Mesenchymal stem cell (in vitro differentiated cells and primary cell): ENCODE results near the gene DEFB114.
A peak's percentile ranks its signal among the peaks of the same experiment; 100 is the strongest.

Experiments
- DNase-seq: peaks from one replicate; pipeline ENCODE4 v3.0.0-alpha.2; 2013
- H2AFZ ChIP-seq: one replicate; pipeline ENCODE4 v1.6.1; 2013; ENCODE audit warnings: low read depth, mild to moderate bottlenecking, control low read depth, inconsistent platforms, low read length, moderate library complexity
- H2AK5ac ChIP-seq: 2 replicates; pipeline ENCODE4 v1.6.1; 2013; ENCODE audit warnings: low read length, moderate library complexity, mild to moderate bottlenecking, inconsistent platforms; ENCODE audit not compliant: severe bottlenecking
- H2BK120ac ChIP-seq: one replicate; pipeline ENCODE4 v1.6.1; 2013; ENCODE audit warnings: low read depth, mild to moderate bottlenecking, inconsistent platforms, low read length, moderate library complexity
- H2BK12ac ChIP-seq, 2 experiments: one replicate each; pipeline ENCODE4 v1.6.1; 2013; ENCODE audit warnings: inconsistent platforms in 2 of 2, low read length in 2 of 2, mild to moderate bottlenecking in 2 of 2, moderate library complexity in 2 of 2, control low read depth in 1 of 2
- H2BK15ac ChIP-seq: one replicate; pipeline ENCODE4 v1.6.1; 2013; ENCODE audit warnings: mild to moderate bottlenecking, low read depth, inconsistent platforms; ENCODE audit not compliant: poor library complexity, severe bottlenecking
- H2BK5ac ChIP-seq: 2 replicates; pipeline ENCODE4 v1.6.1; 2013; ENCODE audit warnings: low read depth, mild to moderate bottlenecking, low read length, control low read depth, inconsistent platforms; ENCODE audit not compliant: poor library complexity, severe bottlenecking
- H3K14ac ChIP-seq, 2 experiments: one replicate each; pipeline ENCODE4 v1.6.1; 2013; ENCODE audit warnings: inconsistent platforms in 2 of 2, low read length in 2 of 2, control low read depth in 1 of 2, mild to moderate bottlenecking in 1 of 2, moderate library complexity in 1 of 2
- H3K18ac ChIP-seq, 2 experiments: one replicate each; pipeline ENCODE4 v1.6.1; 2013; ENCODE audit warnings: inconsistent platforms in 2 of 2, low read length in 2 of 2, control low read depth in 1 of 2, low read depth in 1 of 2, mild to moderate bottlenecking in 1 of 2
- H3K23ac ChIP-seq, 2 experiments: one replicate each; pipeline ENCODE4 v1.6.1; 2013; ENCODE audit warnings: inconsistent platforms in 2 of 2, low read length in 2 of 2, mild to moderate bottlenecking in 2 of 2, moderate library complexity in 2 of 2, control low read depth in 1 of 2
- H3K27ac ChIP-seq: 2 replicates; pipeline ENCODE4 v1.5.1; 2013; ENCODE audit warnings: mild to moderate bottlenecking, moderate library complexity, low read length, control low read depth, inconsistent platforms; ENCODE audit not compliant: poor library complexity, severe bottlenecking
- H3K27me3 ChIP-seq, 2 experiments: 2 replicates each; pipeline versions ENCODE4 v1.6.1 to v1.7.0; 2013; ENCODE audit warnings: low read length in 2 of 2, mild to moderate bottlenecking in 2 of 2, moderate library complexity in 2 of 2, control low read depth in 1 of 2, inconsistent platforms in 1 of 2; ENCODE audit not compliant: control insufficient read depth in 1 of 2, insufficient read depth in 1 of 2
- H3K36me3 ChIP-seq, 2 experiments: 2 replicates each; pipeline versions ENCODE4 v1.6.1 to v1.7.0; 2013; ENCODE audit warnings: low read length in 2 of 2, control low read depth in 1 of 2, inconsistent platforms in 1 of 2, low read depth in 1 of 2, mild to moderate bottlenecking in 1 of 2; ENCODE audit not compliant: insufficient read depth in 2 of 2, control insufficient read depth in 1 of 2
- H3K4ac ChIP-seq, 2 experiments: one replicate each; pipeline ENCODE4 v1.6.1; 2013; ENCODE audit warnings: inconsistent platforms in 2 of 2, low read length in 2 of 2, mild to moderate bottlenecking in 2 of 2, moderate library complexity in 2 of 2, control low read depth in 1 of 2, low read depth in 1 of 2
- H3K4me1 ChIP-seq: 2 replicates; pipeline ENCODE4 v1.6.1; 2013; ENCODE audit warnings: low read depth, low read length, control low read depth; ENCODE audit not compliant: control insufficient read depth, insufficient read depth
- H3K4me2 ChIP-seq: 2 replicates; pipeline ENCODE4 v1.6.1; 2013; ENCODE audit warnings: low read length, mild to moderate bottlenecking, inconsistent platforms; ENCODE audit not compliant: poor library complexity, severe bottlenecking
- H3K4me3 ChIP-seq, 2 experiments: 2 replicates each; pipeline versions ENCODE4 v1.5.1 to v1.7.0; 2013; ENCODE audit warnings: low read length in 2 of 2, mild to moderate bottlenecking in 2 of 2, control low read depth in 1 of 2, low read depth in 1 of 2; ENCODE audit not compliant: insufficient read depth in 1 of 2
- H3K79me1 ChIP-seq: replicated peaks from 2 replicates; pipeline ENCODE4 v1.6.1; 2013; ENCODE audit warnings: mild to moderate bottlenecking, control low read depth, low read length, inconsistent platforms; ENCODE audit not compliant: poor library complexity, severe bottlenecking
- H3K9ac ChIP-seq: 2 replicates; pipeline ENCODE4 v1.7.0; 2013; ENCODE audit warnings: mild to moderate bottlenecking, low read length, moderate library complexity
- H3K9me3 ChIP-seq: 2 replicates; pipeline ENCODE4 v1.7.0; 2013; ENCODE audit warnings: mild to moderate bottlenecking, low read length; ENCODE audit not compliant: control insufficient read depth
- H4K8ac ChIP-seq: one replicate; pipeline ENCODE4 v1.6.1; 2013; ENCODE audit warnings: inconsistent platforms, mild to moderate bottlenecking, low read length, moderate library complexity
- H4K91ac ChIP-seq: one replicate; pipeline ENCODE4 v1.6.1; 2013; ENCODE audit warnings: mild to moderate bottlenecking, low read length, inconsistent platforms
- WGBS: methylation state at CpG from one replicate; pipeline ENCODE4 v1.1.7; 2013; ENCODE audit warnings: mixed read lengths; 5-methylcytosine and 5-hydroxymethylcytosine counted together

DEFB114 gene

DNA sequence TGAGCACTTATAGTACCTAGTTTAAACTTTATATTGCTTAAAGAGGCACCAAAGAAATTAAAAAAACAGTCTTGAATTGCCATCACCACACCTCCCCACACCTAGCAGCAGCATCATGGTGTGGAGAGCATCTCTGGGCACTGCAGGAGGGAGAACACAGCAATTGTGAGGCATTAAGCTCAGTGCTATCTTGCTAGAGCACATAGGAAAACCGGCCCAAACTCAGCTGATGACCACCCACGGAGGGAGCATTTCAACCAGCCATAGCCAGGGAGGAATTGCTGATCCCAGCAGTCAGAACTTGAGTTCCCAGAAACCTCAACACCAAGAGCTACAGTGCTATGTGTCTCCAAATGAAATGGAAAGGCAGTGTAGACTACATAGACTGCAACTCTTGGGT is 24.9 kb upstream of the DEFB114 start:
- Histone ChIP-seq H2BK12ac (no peak overlapping the region), H3K27ac (no peak overlapping the region), H3K14ac (no peak overlapping the region), H3K23ac (no peak overlapping the region), H3K4me2 (no peak overlapping the region), H3K9me3 (no peaks in the 10 kb centered on the region), H3K4me3 (no peak overlapping the region), H2AK5ac (no peak overlapping the region), H2BK15ac (no peak overlapping the region), H2AFZ (no peak overlapping the region), H4K8ac (no peak overlapping the region), H3K9ac (no peak overlapping the region), H3K4me1 (no peaks in the 10 kb centered on the region), H2BK5ac (no peak overlapping the region), H3K18ac (no peak overlapping the region), H3K36me3 (no peaks in the 10 kb centered on the region), H2BK120ac (no peak overlapping the region), H3K4ac (no peak overlapping the region), H3K27me3 (no peaks in the 10 kb centered on the region), H3K79me1 (no peaks in the 10 kb centered on the region), H4K91ac (no peak overlapping the region)
- no peak for DNase-seq
- 62% methylated on average over 2 of the region's 2 CpGs for WGBS

GRCh38 chr6:49987749-49988148 is 23.8 kb upstream of the DEFB114 start:
- Histone ChIP-seq H2BK12ac (no peak overlapping the region), H2BK15ac (no peak overlapping the region), H2AK5ac (no peak overlapping the region), H4K91ac (no peak overlapping the region), H3K79me1 (no peaks in the 10 kb centered on the region), H3K9me3 (no peaks in the 10 kb centered on the region), H3K18ac (peak overlapping the region in 1 of 2 experiments; percentile 40), H3K4me3 (no peak overlapping the region), H3K4me1 (no peaks in the 10 kb centered on the region), H3K27me3 (no peaks in the 10 kb centered on the region), H3K27ac (no peak overlapping the region), H3K36me3 (no peaks in the 10 kb centered on the region), H2AFZ (no peak overlapping the region), H3K4ac (no peak overlapping the region), H3K4me2 (no peak overlapping the region), H3K23ac (no peak overlapping the region), H2BK120ac (no peak overlapping the region), H4K8ac (no peak overlapping the region), H2BK5ac (no peak overlapping the region), H3K14ac (no peak overlapping the region), H3K9ac (no peak overlapping the region)
- WGBS, result 90% methylated on average over 2 of the region's 2 CpGs
- DNase-seq, result no peak

- WGBS, result no CpG with 5 or more reads among the region's 1 CpG
- Histone ChIP-seq H3K27ac (no peak overlapping the region), H3K23ac (no peak overlapping the region), H3K9me3 (no peaks in the 10 kb centered on the region), H2AK5ac (no peak overlapping the region), H3K27me3 (no peaks in the 10 kb centered on the region), H3K4me1 (no peaks in the 10 kb centered on the region), H4K8ac (no peak overlapping the region), H2BK120ac (no peak overlapping the region), H3K79me1 (no peaks in the 10 kb centered on the region), H3K4ac (no peak overlapping the region), H3K18ac (no peak overlapping the region), H3K9ac (no peak overlapping the region), H3K4me2 (no peak overlapping the region), H3K4me3 (no peak overlapping the region), H3K36me3 (no peaks in the 10 kb centered on the region), H2AFZ (no peak overlapping the region), H2BK15ac (no peak overlapping the region), H3K14ac (no peak overlapping the region), H2BK12ac (no peak overlapping the region), H4K91ac (no peak overlapping the region), H2BK5ac (no peak overlapping the region)
- DNase-seq, result no peak
Measured at GRCh38 chr6:49986551-49986950, 22.6 kb upstream of the DEFB114 start.

DNA sequence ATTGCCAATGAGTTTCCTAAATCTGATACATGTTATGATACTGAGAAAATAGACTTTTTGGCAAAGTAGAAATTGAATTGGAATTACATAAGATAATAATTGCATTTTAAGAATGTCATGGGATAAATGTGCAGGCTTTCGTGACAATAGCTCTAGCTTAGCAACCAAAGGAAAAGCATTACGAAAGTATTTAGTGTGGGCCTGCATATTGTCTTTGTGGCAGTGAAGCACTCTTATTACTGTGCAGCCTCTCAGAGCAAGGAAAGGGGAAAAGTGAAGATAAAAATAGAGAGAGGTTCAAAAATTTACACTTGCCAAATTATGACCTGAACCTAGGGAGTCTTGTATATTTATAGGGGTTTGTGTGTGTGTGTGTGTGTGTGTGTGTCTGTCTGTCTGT is 18.1 kb upstream of the DEFB114 start:
- no peak overlapping the region for H2BK5ac ChIP-seq
- no peak overlapping the region for H3K14ac ChIP-seq
- H4K8ac ChIP-seq, result no peak overlapping the region
- no peaks in the 10 kb centered on the region for H3K9me3 ChIP-seq
- H3K9ac ChIP-seq, result no peak overlapping the region
- no peak overlapping the region for H2AFZ ChIP-seq
- H3K4me1 ChIP-seq, result no peaks in the 10 kb centered on the region
- no peaks in the 10 kb centered on the region for H3K79me1 ChIP-seq
- H3K18ac ChIP-seq, result no peak overlapping the region
- no peak overlapping the region for H3K4me2 ChIP-seq
- no peak overlapping the region for H4K91ac ChIP-seq
- no peak overlapping the region for H2BK12ac ChIP-seq
- no peak overlapping the region for H2AK5ac ChIP-seq
- no peak overlapping the region for H3K4me3 ChIP-seq
- no peak overlapping the region for H3K4ac ChIP-seq
- no peak overlapping the region for H2BK120ac ChIP-seq
- no peaks in the 10 kb centered on the region for H3K27me3 ChIP-seq
- peak; percentile 14 for DNase-seq
- H3K23ac ChIP-seq, result no peak overlapping the region
- no peaks in the 10 kb centered on the region for H3K36me3 ChIP-seq
- 77% methylated on average over 2 of the region's 2 CpGs for WGBS
- no peak overlapping the region for H2BK15ac ChIP-seq
- no peak overlapping the region for H3K27ac ChIP-seq
